Measurements from ENCODE around the gene LUC7L. TPM values are rescaled to one million over a fixed set of nuclear protein-coding genes. Genes with fewer than 3 reads are reported as not detected.

The LUC7L gene
- total RNA-seq, 2 donors from 2014 or later = 101 to 171 TPM

DNA sequence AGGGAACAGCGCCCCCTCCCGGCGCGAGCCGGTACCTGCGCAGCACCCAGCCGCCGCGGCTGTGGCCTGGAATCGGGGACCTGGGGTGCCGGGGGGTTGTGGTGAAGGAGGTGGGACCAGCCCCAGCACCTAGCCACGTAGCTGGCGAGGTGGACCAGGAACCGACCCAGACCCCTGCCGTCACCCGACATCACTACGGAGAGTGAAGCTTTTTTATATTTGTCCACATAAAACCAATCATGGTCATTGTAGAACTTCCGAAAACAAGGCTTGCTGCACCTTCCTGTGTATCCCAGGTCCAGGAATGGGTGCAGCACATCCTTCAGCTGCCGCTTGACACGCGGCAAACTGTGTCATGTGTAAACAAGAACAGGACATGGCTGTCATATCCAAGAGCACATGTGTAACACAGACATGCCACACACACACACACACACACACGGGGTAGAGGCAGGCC lies 47.7 kb downstream of the LUC7L start:
- Histone ChIP-seq H3K27me3 (replicated peaks; ENCODE audit: insufficient read depth) (peaks cover 22% of the 10 kb centered on the region), H3K9me3 (no peaks in the 10 kb centered on the region), H3K4me1 (ENCODE audit: control insufficient read depth in 1 of 2, low read depth in 2 of 2) (peaks cover 14 to 17% of the 10 kb centered on the region in 2 donors), H3K4me3 (peak overlapping the region; percentile 62), H3K36me3 (no peaks in the 10 kb centered on the region), H3K27ac (no peak overlapping the region)
- TF ChIP-seq, protein P1, sequence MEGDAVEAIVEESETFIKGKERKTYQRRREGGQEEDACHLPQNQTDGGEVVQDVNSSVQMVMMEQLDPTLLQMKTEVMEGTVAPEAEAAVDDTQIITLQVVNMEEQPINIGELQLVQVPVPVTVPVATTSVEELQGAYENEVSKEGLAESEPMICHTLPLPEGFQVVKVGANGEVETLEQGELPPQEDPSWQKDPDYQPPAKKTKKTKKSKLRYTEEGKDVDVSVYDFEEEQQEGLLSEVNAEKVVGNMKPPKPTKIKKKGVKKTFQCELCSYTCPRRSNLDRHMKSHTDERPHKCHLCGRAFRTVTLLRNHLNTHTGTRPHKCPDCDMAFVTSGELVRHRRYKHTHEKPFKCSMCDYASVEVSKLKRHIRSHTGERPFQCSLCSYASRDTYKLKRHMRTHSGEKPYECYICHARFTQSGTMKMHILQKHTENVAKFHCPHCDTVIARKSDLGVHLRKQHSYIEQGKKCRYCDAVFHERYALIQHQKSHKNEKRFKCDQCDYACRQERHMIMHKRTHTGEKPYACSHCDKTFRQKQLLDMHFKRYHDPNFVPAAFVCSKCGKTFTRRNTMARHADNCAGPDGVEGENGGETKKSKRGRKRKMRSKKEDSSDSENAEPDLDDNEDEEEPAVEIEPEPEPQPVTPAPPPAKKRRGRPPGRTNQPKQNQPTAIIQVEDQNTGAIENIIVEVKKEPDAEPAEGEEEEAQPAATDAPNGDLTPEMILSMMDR (IDR thresholded peaks at IDR 0.05) = peak; percentile 95
- ATAC-seq (ENCODE audit: insufficient number of reproducible peaks, low FRiP score, low read depth) (no peak), DNase-seq (ENCODE audit: low spot score) (no peak)

- Histone ChIP-seq H3K4me3 (peak overlapping the region; percentile 62), H3K27me3 (replicated peaks; ENCODE audit: insufficient read depth) (peaks cover 22% of the 10 kb centered on the region), H3K4me1 (ENCODE audit: control insufficient read depth in 1 of 2, low read depth in 2 of 2) (peaks cover 14 to 17% of the 10 kb centered on the region in 2 donors), H3K9me3 (no peaks in the 10 kb centered on the region), H3K36me3 (no peaks in the 10 kb centered on the region), H3K27ac (no peak overlapping the region)
- TF ChIP-seq, protein P1 (IDR thresholded peaks at IDR 0.05) = no peak
- DNase-seq (ENCODE audit: low spot score) (no peak), ATAC-seq (ENCODE audit: insufficient number of reproducible peaks, low FRiP score, low read depth) (no peak)
These were observed 48.3 kb downstream of the LUC7L start for GRCh38 chr16:180681-181564.

DNA sequence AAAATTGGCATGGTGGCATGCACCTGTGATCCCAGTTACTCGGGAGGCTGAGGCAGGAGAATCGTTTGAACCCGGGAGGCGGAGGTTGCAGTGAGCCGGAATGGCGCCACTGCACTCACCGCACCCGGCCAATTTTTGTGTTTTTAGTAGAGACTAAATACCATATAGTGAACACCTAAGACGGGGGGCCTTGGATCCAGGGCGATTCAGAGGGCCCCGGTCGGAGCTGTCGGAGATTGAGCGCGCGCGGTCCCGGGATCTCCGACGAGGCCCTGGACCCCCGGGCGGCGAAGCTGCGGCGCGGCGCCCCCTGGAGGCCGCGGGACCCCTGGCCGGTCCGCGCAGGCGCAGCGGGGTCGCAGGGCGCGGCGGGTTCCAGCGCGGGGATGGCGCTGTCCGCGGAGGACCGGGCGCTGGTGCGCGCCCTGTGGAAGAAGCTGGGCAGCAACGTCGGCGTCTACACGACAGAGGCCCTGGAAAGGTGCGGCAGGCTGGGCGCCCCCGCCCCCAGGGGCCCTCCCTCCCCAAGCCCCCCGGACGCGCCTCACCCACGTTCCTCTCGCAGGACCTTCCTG lies 49.1 kb downstream of the LUC7L start, which contains the start of gene HBQ1:
TSS of gene HBQ1 (plus strand) at position 359 of the 575 bp plus-strand sequence. CDS start at position 387, 28 bp downstream.
- Histone ChIP-seq H3K4me3 (peak within 1 kb of the TSS; percentile 62), H3K4me1 (ENCODE audit: control insufficient read depth in 1 of 2, low read depth in 2 of 2) (peaks cover 14 to 17% of the 10 kb centered on the region in 2 donors), H3K9me3 (no peaks in the 10 kb centered on the region), H3K27ac (no peak within 1 kb of the TSS), H3K36me3 (no peaks in the 10 kb centered on the region), H3K27me3 (replicated peaks; ENCODE audit: insufficient read depth) (peaks cover 22% of the 10 kb centered on the region)
- no peak for DNase-seq (ENCODE audit: low spot score)
- TF ChIP-seq, protein P1 (IDR thresholded peaks at IDR 0.05) = no peak
- no peak for ATAC-seq (ENCODE audit: insufficient number of reproducible peaks, low FRiP score, low read depth)

DNA sequence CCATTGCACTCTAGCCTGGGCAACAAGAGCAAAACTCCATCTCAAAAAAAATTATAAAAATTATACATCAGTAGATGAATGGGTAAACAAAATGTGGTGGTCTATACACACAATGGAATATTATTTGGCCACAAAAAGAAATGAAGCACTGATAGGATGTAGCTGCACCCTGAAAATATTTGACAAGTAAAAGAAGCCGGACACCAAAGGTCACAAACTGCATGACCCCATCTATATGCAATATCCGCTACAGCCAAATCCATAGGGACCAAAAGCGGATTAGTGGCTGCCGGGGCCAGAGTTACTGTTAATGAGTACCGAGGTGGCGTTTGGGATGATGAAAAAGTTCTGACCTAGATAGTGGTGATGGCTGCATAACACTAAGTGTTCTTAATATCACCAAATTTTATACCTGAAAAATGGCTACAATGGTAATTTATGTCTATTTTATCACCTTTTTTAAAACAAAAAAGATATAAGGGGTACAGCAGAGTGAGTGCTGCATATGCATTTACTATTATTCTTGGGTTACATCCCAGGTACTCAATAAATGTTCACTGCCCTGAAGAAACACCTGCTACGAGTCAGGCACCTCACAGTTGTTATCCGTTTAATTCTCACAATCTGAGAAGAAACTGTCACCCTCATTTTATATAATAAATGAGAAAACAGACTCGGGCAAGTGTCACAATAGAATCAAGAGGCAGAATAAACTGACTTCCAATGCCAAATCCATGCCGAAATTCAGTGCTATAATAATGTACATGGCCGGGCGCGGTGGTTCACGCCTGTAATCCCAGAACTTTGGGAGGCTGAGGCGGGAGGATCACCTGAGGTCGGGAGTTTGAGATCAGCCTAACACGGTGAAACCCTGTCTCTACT lies 49.8 kb downstream of the LUC7L start:
- DNase-seq (ENCODE audit: low spot score) (no peak), ATAC-seq (ENCODE audit: insufficient number of reproducible peaks, low FRiP score, low read depth) (no peak)
- Histone ChIP-seq H3K27me3 (replicated peaks; ENCODE audit: insufficient read depth) (peaks cover 27% of the 10 kb centered on the region), H3K4me3 (no peak overlapping the region), H3K9me3 (no peaks in the 10 kb centered on the region), H3K36me3 (no peaks in the 10 kb centered on the region), H3K27ac (no peak overlapping the region), H3K4me1 (ENCODE audit: control insufficient read depth in 1 of 2, low read depth in 2 of 2) (peaks cover 14 to 17% of the 10 kb centered on the region in 2 donors)
- TF ChIP-seq, protein P1 (IDR thresholded peaks at IDR 0.05) = no peak

All from thoracic aorta (tissue), 2 donors.